WERI-Rb-1 (cell line): ENCODE results near the gene TSC2.
"Not testable (repeated sequence)": the region's sequence is repeated elsewhere in the genome, so short reads cannot be mapped to it uniquely, and the experiment has no call there.

Experiments used
- DNase-seq: peaks from one replicate; pipeline ENCODE4 v3.0.0-alpha.2; 2020
- H3K27ac ChIP-seq: fragments of 250-450 bp; sonication (Bioruptor Pico); 2 replicates; pipeline ENCODE4 v1.5.1; 2020; ENCODE audit warnings: mild to moderate bottlenecking, moderate library complexity
- H3K27me3 ChIP-seq: fragments of 250-450 bp; sonication (Bioruptor Pico); 2 replicates; pipeline ENCODE4 v1.5.1; 2021; ENCODE audit warnings: mild to moderate bottlenecking, low read depth, moderate library complexity; ENCODE audit not compliant: insufficient read depth, severe bottlenecking
- H3K36me3 ChIP-seq: fragments of 250-450 bp; sonication (Bioruptor Pico); 2 replicates; pipeline ENCODE4 v1.5.1; 2020; ENCODE audit warnings: mild to moderate bottlenecking, moderate library complexity
- H3K4me3 ChIP-seq: 2 replicates; pipeline ENCODE4 v1.5.1; 2011; ENCODE audit warnings: low read depth, mild to moderate bottlenecking, control low read depth, low read length
- H3K9me3 ChIP-seq: fragments of 250-450 bp; sonication (Bioruptor Pico); 2 replicates; pipeline ENCODE4 v1.5.1; 2021; ENCODE audit warnings: mild to moderate bottlenecking, moderate library complexity; ENCODE audit not compliant: severe bottlenecking
- TF ChIP-seq, protein P1 (sequence below): IDR thresholded peaks from 2 replicates; pipeline ENCODE4 v1.5.1; 2011; ENCODE audit warnings: low read depth, mild to moderate bottlenecking, control low read depth, inconsistent platforms, low read length

The TSC2 gene

DNA sequence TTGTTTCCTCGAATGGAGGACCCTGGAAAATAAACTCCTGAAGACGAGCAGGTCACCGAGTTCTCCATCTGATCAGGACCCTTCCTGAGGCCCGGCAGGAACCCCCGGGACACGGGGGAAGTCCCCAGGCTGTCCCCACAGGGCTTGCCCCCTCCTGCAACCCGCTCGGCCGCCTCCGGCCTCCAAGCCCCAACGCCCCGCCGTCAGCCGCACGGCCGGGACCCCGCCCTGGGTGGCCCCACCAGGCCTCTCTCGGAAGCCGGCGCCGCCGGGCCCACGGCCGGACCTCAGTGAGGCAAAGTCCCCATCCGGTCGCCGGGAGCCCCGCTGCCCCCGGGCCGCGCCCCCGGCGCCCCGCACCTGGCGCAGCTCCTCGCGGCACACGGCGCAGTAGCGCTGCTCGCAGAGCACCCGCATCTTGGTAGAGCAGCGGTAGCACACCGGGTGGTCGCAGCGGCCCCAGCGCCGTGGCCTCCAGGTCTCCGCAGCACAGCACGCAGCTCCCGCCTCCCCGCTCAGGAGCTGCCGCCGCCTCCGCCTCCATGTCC, 38.5 kb upstream of the TSC2 start:
- peaks cover 36% of the 10 kb centered on the region for H3K36me3 ChIP-seq
- peak overlapping the region; percentile 86 for H3K27ac ChIP-seq
- H3K27me3 ChIP-seq, result no peaks in the 10 kb centered on the region
- H3K9me3 ChIP-seq, result no peaks in the 10 kb centered on the region
- TF ChIP-seq, protein P1, sequence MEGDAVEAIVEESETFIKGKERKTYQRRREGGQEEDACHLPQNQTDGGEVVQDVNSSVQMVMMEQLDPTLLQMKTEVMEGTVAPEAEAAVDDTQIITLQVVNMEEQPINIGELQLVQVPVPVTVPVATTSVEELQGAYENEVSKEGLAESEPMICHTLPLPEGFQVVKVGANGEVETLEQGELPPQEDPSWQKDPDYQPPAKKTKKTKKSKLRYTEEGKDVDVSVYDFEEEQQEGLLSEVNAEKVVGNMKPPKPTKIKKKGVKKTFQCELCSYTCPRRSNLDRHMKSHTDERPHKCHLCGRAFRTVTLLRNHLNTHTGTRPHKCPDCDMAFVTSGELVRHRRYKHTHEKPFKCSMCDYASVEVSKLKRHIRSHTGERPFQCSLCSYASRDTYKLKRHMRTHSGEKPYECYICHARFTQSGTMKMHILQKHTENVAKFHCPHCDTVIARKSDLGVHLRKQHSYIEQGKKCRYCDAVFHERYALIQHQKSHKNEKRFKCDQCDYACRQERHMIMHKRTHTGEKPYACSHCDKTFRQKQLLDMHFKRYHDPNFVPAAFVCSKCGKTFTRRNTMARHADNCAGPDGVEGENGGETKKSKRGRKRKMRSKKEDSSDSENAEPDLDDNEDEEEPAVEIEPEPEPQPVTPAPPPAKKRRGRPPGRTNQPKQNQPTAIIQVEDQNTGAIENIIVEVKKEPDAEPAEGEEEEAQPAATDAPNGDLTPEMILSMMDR, result no peak
- peak overlapping the region; percentile 73 for H3K4me3 ChIP-seq
- no peak for DNase-seq

DNA sequence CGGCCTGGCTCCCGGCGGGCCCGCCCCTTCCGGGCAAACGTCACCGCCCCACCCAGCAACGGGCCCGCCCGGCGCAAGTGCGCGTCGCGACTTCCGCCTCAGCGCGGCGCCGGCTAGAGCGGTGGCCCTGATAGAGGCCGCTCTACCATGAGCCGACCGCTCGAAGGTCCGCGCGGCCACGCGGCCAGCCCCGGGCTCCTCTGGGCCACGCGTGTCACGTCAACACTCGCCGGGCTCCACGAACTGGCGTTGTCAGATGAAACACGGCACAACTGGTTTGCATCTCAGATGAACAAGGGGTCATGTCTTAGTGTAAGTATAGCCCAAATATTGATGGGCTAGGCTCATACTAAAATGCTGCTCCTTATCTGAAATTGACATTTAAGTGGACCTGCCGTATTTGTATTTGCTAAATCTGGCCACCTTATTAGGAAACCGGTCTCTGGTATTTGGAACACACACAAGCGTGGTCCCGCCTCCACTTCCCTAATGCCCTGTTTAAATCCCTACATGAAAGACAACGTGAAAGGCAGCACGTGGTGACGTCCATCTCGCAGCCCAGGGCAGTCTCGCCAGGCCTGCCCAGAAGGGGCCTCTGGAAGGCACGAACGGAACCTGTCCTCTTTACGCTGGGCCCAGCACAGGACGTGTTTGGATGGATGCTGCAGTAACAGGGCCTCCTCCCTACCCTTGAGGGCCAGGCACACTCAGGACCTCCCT, 37.8 kb upstream of the TSC2 start, which contains the start of gene ZNF598:
TSS of gene ZNF598 (minus strand) at position 31 of the 720 bp plus-strand sequence.
- Histone ChIP-seq H3K9me3 (no peaks in the 10 kb centered on the region), H3K36me3 (peaks cover 29% of the 10 kb centered on the region), H3K27me3 (no peaks in the 10 kb centered on the region), H3K4me3 (peak within 1 kb of the TSS; percentile 73), H3K27ac (peak within 1 kb of the TSS; percentile 86)
- DNase-seq, result peak; percentile 79
- TF ChIP-seq, protein P1, result no peak

DNA sequence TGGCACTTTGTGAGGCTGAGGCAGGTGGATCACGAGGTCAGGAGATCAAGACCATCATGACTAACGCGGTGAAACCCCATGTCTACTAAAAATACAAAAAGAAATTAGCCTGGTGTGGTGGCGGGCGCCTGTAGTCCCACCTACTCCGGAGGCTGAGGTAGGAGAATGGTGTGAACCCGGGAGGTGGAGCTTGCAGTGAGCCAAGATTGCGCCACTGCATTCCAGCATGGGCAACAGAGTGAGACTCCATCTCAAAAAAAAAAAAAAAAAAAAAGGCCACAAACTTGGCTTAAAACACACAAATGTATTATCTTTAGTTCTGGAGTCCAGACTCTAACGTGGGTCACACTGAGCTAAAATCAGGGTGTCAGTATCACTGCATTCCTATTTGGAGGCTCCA, 36.1 kb upstream of the TSC2 start:
- H3K36me3 ChIP-seq, result peaks cover 18% of the 10 kb centered on the region
- H3K27me3 ChIP-seq, H3K9me3 ChIP-seq, DNase-seq, H3K4me3 ChIP-seq, H3K27ac ChIP-seq: not testable (repeated sequence)

DNA sequence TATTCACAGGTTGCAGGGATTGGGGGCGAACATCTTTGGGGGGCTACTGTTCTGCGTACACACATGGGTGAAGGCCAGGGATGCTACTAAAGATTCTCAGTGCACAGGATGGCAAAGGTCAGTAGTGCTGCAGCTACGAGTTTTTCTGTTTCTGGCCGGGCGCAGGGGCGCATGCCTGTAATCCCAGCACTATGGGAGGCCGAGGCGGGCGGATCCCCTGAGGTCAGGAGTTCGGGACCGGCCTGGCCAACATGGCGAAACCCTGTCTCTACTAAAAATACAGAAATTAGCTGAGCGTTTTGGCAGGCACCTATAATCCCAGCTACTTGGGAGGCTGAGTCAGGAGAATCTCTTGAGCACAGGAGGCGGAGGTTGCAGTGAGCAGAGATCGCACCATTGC, 34.3 kb upstream of the TSC2 start:
- Histone ChIP-seq H3K9me3 (no peaks in the 10 kb centered on the region), H3K4me3 (no peak overlapping the region), H3K27me3 (no peaks in the 10 kb centered on the region), H3K27ac (no peak overlapping the region), H3K36me3 (peaks cover 4% of the 10 kb centered on the region)
- TF ChIP-seq, protein P1, result no peak
- DNase-seq, result no peak

DNA sequence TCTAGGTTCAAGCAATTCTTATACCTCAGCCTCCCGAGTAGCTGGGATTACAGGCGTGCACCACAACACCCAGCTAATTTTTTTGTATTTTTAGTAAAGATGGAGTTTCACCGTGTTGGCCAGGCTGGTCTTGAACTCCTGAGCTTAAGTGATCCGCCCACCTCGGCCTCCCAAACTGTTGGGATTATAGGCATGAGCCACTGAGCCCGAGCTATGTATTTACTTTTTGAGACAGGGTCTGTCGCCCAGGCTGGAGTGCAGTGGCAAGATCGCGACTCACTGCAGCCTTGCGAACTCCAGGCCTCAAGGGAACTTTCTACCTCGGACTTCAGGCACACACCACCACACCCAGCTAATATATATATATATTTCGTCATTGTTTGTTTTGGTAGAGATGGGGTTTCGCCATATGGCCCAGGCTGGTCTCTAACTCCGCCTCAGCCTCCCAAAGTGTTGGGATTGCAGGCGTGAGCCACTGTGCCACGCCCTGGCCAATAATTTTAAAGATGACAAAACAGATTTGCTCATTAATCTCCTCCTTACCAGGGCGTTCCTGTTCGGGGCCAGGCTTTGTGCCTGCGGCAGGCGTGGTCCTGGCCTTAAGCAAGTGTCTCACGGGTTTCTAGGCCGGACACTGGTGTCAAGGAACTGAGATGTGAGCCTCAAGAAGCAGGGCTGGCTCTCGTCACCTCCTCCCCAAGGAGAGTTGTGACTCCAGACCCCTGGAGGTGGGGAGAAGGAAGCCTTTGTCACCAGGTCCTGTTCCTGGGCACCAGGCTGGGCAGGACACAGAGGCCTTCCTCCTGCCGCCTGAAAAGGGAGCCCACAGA, 32.5 kb upstream of the TSC2 start:
- H3K9me3 ChIP-seq, result no peaks in the 10 kb centered on the region
- H3K27ac ChIP-seq, result no peak overlapping the region; the same call in none of the 2 replicates
- no peaks in the 10 kb centered on the region for H3K36me3 ChIP-seq
- DNase-seq, result no peak
- no peak overlapping the region for H3K4me3 ChIP-seq
- no peaks in the 10 kb centered on the region for H3K27me3 ChIP-seq
- TF ChIP-seq, protein P1, result no peak

DNA sequence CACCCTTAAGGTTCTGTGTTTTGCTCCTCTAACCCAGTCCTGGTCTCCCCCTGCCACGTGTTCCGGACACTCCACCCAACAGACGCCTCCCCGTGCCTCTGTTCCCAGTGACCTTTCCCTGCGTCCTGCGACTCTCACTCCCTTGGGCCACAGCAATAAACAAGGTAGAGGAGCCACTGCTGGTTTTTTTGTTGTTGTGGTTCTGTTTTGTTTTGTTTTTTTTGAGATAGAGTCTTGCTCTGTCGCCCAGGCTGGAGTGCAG, 31.9 kb upstream of the TSC2 start:
- no peaks in the 10 kb centered on the region for H3K9me3 ChIP-seq
- H3K36me3 ChIP-seq, result no peaks in the 10 kb centered on the region
- H3K4me3 ChIP-seq, result no peak overlapping the region
- H3K27me3 ChIP-seq, result no peaks in the 10 kb centered on the region
- no peak overlapping the region; the same call in 1 of the 2 replicates for H3K27ac ChIP-seq
- TF ChIP-seq, protein P1, result no peak
- no peak for DNase-seq
